Measurements from ENCODE around the gene FAM13A. TPM values are rescaled to one million over a fixed set of nuclear protein-coding genes. Genes with fewer than 3 reads are reported as not detected.

The FAM13A gene
- total and polyA plus RNA-seq, 2 donors (not counting 3 experiments of a cell fraction or from before 2014, with no cell fraction given), result 3.3 to 10.5 TPM

GRCh38 chr4:88775026-88775425, 282.0 kb downstream of the FAM13A start:
- H4K20me1 ChIP-seq (replicated peaks; ENCODE audit: control insufficient read depth, extremely low read depth, insufficient read depth, low read length), result no peaks in the 10 kb centered on the region
- no peak overlapping the region for H3K27ac ChIP-seq (ENCODE audit: insufficient read depth, low read depth, low read length)
- CTCF ChIA-PET, result no interaction called here
- no TSS peak for BruUV-seq (replicated peaks)
- H3K27me3 ChIP-seq (ENCODE audit: control insufficient read depth in 2 of 2, insufficient read depth in 2 of 2, low read length in 2 of 2), result no peaks in the 10 kb centered on the region
- H3K4me3 ChIP-seq (replicated peaks in 1 of 3; ENCODE audit: insufficient read depth in 1 of 3, low read depth in 1 of 3, low read length in 3 of 3), result no peak overlapping the region
- H3K4me1 ChIP-seq (ENCODE audit: control insufficient read depth, extremely low read depth, insufficient read depth, low read length), result peaks cover 13% of the 10 kb centered on the region
- TF ChIP-seq POLR2AphosphoS5 (IDR thresholded peaks at IDR 0.05; ENCODE audit: insufficient read depth, low read depth, low read length) (no peak), MYC (IDR thresholded peaks at IDR 0.05; ENCODE audit: low read depth, low read length) (no peak), POLR2A (IDR thresholded peaks at IDR 0.05; ENCODE audit: low read depth, low read length) (no peak), FOS (IDR thresholded peaks at IDR 0.05; ENCODE audit: borderline replicate concordance, insufficient read depth, low read length) (no peak), MAX (IDR thresholded peaks at IDR 0.05; ENCODE audit: insufficient read depth, insufficient read length) (no peak), EZH2 (IDR thresholded peaks at IDR 0.05; ENCODE audit: borderline replicate concordance, low read depth, low read length, severe bottlenecking) (no peak), GATA2 (IDR thresholded peaks at IDR 0.05; ENCODE audit: insufficient read depth, insufficient read length, low read depth, low read length) (no peak), CTCF (IDR thresholded peaks at IDR 0.05; ENCODE audit: extremely low read depth in 1 of 2, insufficient read depth in 1 of 2, low read depth in 1 of 2, low read length in 2 of 2) (no peak), JUN (IDR thresholded peaks at IDR 0.05; ENCODE audit: borderline replicate concordance, insufficient read depth, insufficient read length, low read depth) (no peak)
- no peaks in the 10 kb centered on the region for H3K9me1 ChIP-seq (replicated peaks; ENCODE audit: control insufficient read depth, extremely low read depth, insufficient read depth, low read length)
- dilution Hi-C loops (cut with MboI; ENCODE audit: extremely low pct_ligation_motif_present, low sequenced_read_pairs), result no loop called here
- no peak for DNase-seq (ENCODE audit: low read depth, low spot score)
- no peak overlapping the region for H3K4me2 ChIP-seq (ENCODE audit: insufficient read depth, low read length)
- H3K9me3 ChIP-seq (replicated peaks; ENCODE audit: control insufficient read depth, insufficient read depth, low read length), result no peaks in the 10 kb centered on the region
- no peak overlapping the region for H2AFZ ChIP-seq (ENCODE audit: low read depth, low read length)
- intact Hi-C loops (cut with micrococcal nuclease), result no loop called here
- POLR2A ChIA-PET, result no interaction called here
- no peaks in the 10 kb centered on the region for H3K79me2 ChIP-seq (ENCODE audit: control insufficient read depth, insufficient read depth, low read length)
- H3K9ac ChIP-seq (replicated peaks; ENCODE audit: extremely low read depth, insufficient read depth, low read length), result no peak overlapping the region
- no peak for FAIRE-seq
- no peaks in the 10 kb centered on the region for H3K36me3 ChIP-seq (ENCODE audit: control insufficient read depth in 2 of 2, extremely low read depth in 1 of 2, insufficient read depth in 2 of 2, low read length in 2 of 2)
